Fibroblast of lung (primary cell): ENCODE results near the gene RMND1. TPM values are rescaled to one million over a fixed set of nuclear protein-coding genes. Genes with fewer than 3 reads are reported as not detected.

Source experiments
- DNase-seq, 2 donors: peaks; one replicate each; pipeline versions ENCODE4 v3.0.0 to v3.0.0-alpha.2; 2010; ENCODE audit warnings: low read depth in 2 of 2
- H2AFZ ChIP-seq: 2 replicates; pipeline ENCODE4 v1.5.1; 2012; ENCODE audit warnings: low read length, control low read depth, inconsistent platforms
- H3K27ac ChIP-seq: 2 replicates; pipeline ENCODE4 v1.5.1; 2011; ENCODE audit warnings: low read length, control low read depth; ENCODE audit not compliant: insufficient read depth
- H3K27me3 ChIP-seq: 2 replicates; pipeline ENCODE4 v1.5.1; 2011; ENCODE audit warnings: mild to moderate bottlenecking, low read length; ENCODE audit not compliant: control insufficient read depth, insufficient read depth
- H3K36me3 ChIP-seq: 2 replicates; pipeline ENCODE4 v1.5.1; 2011; ENCODE audit warnings: low read length; ENCODE audit not compliant: control insufficient read depth, insufficient read depth
- H3K4me1 ChIP-seq: 2 replicates; pipeline ENCODE4 v1.5.1; 2011; ENCODE audit warnings: low read length; ENCODE audit not compliant: control insufficient read depth, insufficient read depth; ENCODE audit errors: extremely low read depth
- H3K4me2 ChIP-seq: 2 replicates; pipeline ENCODE4 v1.5.1; 2011; ENCODE audit warnings: low read length, control low read depth; ENCODE audit not compliant: insufficient read depth; ENCODE audit errors: extremely low read depth
- H3K4me3 ChIP-seq, 4 experiments: fragments of 200-600 bp in 1 of 4; sonication (generic) in 1 of 4; replicated peaks in 1 of 4; 2 replicates each; pipeline ENCODE4 v1.5.1; 2011 to 2016; ENCODE audit warnings: low read length in 4 of 4, low read depth in 3 of 4, mild to moderate bottlenecking in 3 of 4, control low read depth in 2 of 4, inconsistent platforms in 1 of 4, mixed read lengths in 1 of 4; ENCODE audit not compliant: insufficient read depth in 1 of 4; ENCODE audit errors: control extremely low read depth in 1 of 4
- H3K79me2 ChIP-seq: 2 replicates; pipeline ENCODE4 v1.5.1; 2012; ENCODE audit warnings: mild to moderate bottlenecking, low read length, inconsistent platforms; ENCODE audit not compliant: control insufficient read depth, insufficient read depth
- H3K9ac ChIP-seq: 2 replicates; pipeline ENCODE4 v1.5.1; 2011; ENCODE audit warnings: mild to moderate bottlenecking, low read length, control low read depth; ENCODE audit not compliant: insufficient read depth
- H3K9me3 ChIP-seq: 2 replicates; pipeline ENCODE4 v1.5.1; 2012; ENCODE audit warnings: low read depth, low read length; ENCODE audit not compliant: control insufficient read depth, insufficient read depth
- H4K20me1 ChIP-seq: 2 replicates; pipeline ENCODE4 v1.5.1; 2011; ENCODE audit warnings: low read length; ENCODE audit not compliant: control insufficient read depth, insufficient read depth; ENCODE audit errors: extremely low read depth
- EZH2 ChIP-seq: IDR thresholded peaks from 2 replicates; pipeline ENCODE4 v1.5.1; 2012; ENCODE audit warnings: low read length, control low read depth, mild to moderate bottlenecking; ENCODE audit errors: missing control alignments
- polyA plus RNA-seq, 2 donors: library from polyadenylated mRNA; depleted of rRNA in 1 of 2; stranded (reverse) in 1 of 2; unstranded in 1 of 2; fragments of >200 nt; gene quantifications; 2 replicates each; pipeline ENCODE4 v1.2.1, GENCODE V29; 2011 to 2012; ENCODE audit warnings: missing spikeins in 1 of 2
- total RNA-seq: library from RNA; depleted of rRNA; stranded (reverse); fragments of >200 nt; gene quantifications from 2 replicates; pipeline ENCODE4 v1.2.1, GENCODE V29; 2014
- TF ChIP-seq, protein P1 (sequence below), 2 donors: IDR thresholded peaks in 1 of 2; conservative IDR thresholded peaks in 1 of 2; 1 replicate in 1 of 2; 2 replicates in 1 of 2; pipeline ENCODE4 v1.5.1; 2011 to 2012; ENCODE audit warnings: low read length in 2 of 2, control low read depth in 1 of 2, inconsistent platforms in 1 of 2, low read depth in 1 of 2, mild to moderate bottlenecking in 1 of 2

Gene RMND1
- total and polyA plus RNA-seq, 2 donors (not counting 1 experiment from before 2014, with no cell fraction given): 21.5 to 58.3 TPM

GRCh38 chr6:151376440-151376839 lies 75.5 kb downstream of the RMND1 start:
- H3K9me3 ChIP-seq: no peaks in the 10 kb centered on the region
- H3K36me3 ChIP-seq: no peaks in the 10 kb centered on the region
- no peak overlapping the region for H3K27ac ChIP-seq
- peaks cover 43% of the 10 kb centered on the region for H3K79me2 ChIP-seq
- H4K20me1 ChIP-seq: no peaks in the 10 kb centered on the region
- H3K27me3 ChIP-seq: no peaks in the 10 kb centered on the region
- peaks cover 4% of the 10 kb centered on the region for H3K4me1 ChIP-seq
- H3K9ac ChIP-seq: no peak overlapping the region
- H3K4me2 ChIP-seq: no peak overlapping the region
- no peak overlapping the region for H2AFZ ChIP-seq
- DNase-seq: no peak
- TF ChIP-seq EZH2: no peak
- TF ChIP-seq, protein P1, sequence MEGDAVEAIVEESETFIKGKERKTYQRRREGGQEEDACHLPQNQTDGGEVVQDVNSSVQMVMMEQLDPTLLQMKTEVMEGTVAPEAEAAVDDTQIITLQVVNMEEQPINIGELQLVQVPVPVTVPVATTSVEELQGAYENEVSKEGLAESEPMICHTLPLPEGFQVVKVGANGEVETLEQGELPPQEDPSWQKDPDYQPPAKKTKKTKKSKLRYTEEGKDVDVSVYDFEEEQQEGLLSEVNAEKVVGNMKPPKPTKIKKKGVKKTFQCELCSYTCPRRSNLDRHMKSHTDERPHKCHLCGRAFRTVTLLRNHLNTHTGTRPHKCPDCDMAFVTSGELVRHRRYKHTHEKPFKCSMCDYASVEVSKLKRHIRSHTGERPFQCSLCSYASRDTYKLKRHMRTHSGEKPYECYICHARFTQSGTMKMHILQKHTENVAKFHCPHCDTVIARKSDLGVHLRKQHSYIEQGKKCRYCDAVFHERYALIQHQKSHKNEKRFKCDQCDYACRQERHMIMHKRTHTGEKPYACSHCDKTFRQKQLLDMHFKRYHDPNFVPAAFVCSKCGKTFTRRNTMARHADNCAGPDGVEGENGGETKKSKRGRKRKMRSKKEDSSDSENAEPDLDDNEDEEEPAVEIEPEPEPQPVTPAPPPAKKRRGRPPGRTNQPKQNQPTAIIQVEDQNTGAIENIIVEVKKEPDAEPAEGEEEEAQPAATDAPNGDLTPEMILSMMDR (conservative IDR thresholded peaks at IDR 0.05 in 1 of 2, IDR thresholded peaks at IDR 0.05 in 1 of 2; ENCODE audit: low read depth in 1 of 2, low read length in 2 of 2): no peak
- no peak overlapping the region for H3K4me3 ChIP-seq

- H3K36me3 ChIP-seq: no peaks in the 10 kb centered on the region
- H3K9me3 ChIP-seq: no peaks in the 10 kb centered on the region
- no peaks in the 10 kb centered on the region for H4K20me1 ChIP-seq
- H3K79me2 ChIP-seq: peaks cover 43% of the 10 kb centered on the region
- no peak for DNase-seq
- no peaks in the 10 kb centered on the region for H3K27me3 ChIP-seq
- no peak overlapping the region for H3K27ac ChIP-seq
- peaks cover 4% of the 10 kb centered on the region for H3K4me1 ChIP-seq
- TF ChIP-seq, protein P1 (conservative IDR thresholded peaks at IDR 0.05 in 1 of 2, IDR thresholded peaks at IDR 0.05 in 1 of 2; ENCODE audit: low read depth in 1 of 2, low read length in 2 of 2): no peak
- TF ChIP-seq EZH2: no peak
- no peak overlapping the region for H3K4me3 ChIP-seq
- H2AFZ ChIP-seq: no peak overlapping the region
- no peak overlapping the region for H3K9ac ChIP-seq
- no peak overlapping the region for H3K4me2 ChIP-seq
Observed at GRCh38 chr6:151375833-151376232, 76.1 kb downstream of the RMND1 start.

DNA sequence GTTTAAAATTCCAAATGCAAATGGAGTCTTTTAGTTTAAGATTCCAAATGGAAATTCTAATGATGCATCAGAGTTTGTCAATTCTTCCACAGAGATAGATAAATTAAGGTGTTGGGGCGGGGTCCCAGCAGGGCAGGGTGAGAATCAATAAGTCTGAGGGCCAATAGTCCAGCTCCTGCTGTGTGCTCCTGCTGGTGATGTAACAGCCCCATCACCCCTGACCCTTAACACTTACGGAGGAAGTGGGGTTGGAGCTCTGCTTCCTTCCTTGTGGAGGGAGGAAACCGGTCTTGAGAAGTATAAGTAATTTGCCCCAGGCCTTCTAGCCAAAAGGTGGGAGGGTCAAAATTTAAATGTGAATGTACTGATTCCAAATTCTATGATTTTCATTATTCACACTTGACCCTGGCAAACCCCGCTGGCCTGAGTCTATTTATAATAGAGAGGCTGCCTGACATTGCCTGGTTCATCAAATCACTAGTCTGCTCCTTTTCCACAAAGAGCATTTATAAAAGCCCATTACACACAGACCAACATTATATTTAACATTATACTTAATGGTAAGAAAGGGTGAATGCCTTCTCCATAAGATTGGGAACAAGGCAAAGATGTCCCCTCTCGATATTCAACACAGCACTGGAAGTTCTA lies 77.8 kb downstream of the RMND1 start:
- no peak for DNase-seq
- peaks cover 35% of the 10 kb centered on the region for H3K79me2 ChIP-seq
- H3K27me3 ChIP-seq: no peaks in the 10 kb centered on the region
- H3K9ac ChIP-seq: no peak overlapping the region
- no peaks in the 10 kb centered on the region for H3K36me3 ChIP-seq
- H3K27ac ChIP-seq: no peak overlapping the region
- peaks cover 2% of the 10 kb centered on the region for H3K4me1 ChIP-seq
- TF ChIP-seq EZH2: no peak
- TF ChIP-seq, protein P1 (conservative IDR thresholded peaks at IDR 0.05 in 1 of 2, IDR thresholded peaks at IDR 0.05 in 1 of 2; ENCODE audit: low read depth in 1 of 2, low read length in 2 of 2): no peak
- no peaks in the 10 kb centered on the region for H3K9me3 ChIP-seq
- H4K20me1 ChIP-seq: no peaks in the 10 kb centered on the region
- H2AFZ ChIP-seq: no peak overlapping the region
- H3K4me3 ChIP-seq: no peak overlapping the region
- no peak overlapping the region for H3K4me2 ChIP-seq
